GM23338 (cell line): ENCODE data around the gene ANKRD45. TPM values are rescaled to one million over a fixed set of nuclear protein-coding genes. Genes with fewer than 3 reads are reported as not detected.

Experiments
- ATAC-seq: fragments of 200-7000 bp; cut with Tn5 transposase; 3 replicates; pipeline ENCODE4 v1.9.1; 2020
- DNase-seq: peaks from one replicate; pipeline ENCODE4 v3.0.0-alpha.2; 2015; ENCODE audit warnings: low spot score
- H2AFZ ChIP-seq: fragments of 200-600 bp; sonication (generic); 2 replicates; pipeline ENCODE4 v1.8.0; 2016; ENCODE audit warnings: antibody characterized with exemption, mild to moderate bottlenecking, moderate library complexity
- H3F3A ChIP-seq: fragments of 200-600 bp; sonication (generic); replicated peaks from 2 replicates; pipeline ENCODE4 v1.8.0; 2017; ENCODE audit warnings: antibody characterized with exemption, mixed run types, low read depth
- H3K27ac ChIP-seq: fragments of 200-600 bp; sonication (generic); 2 replicates; pipeline ENCODE4 v1.6.1; 2016; ENCODE audit warnings: low read depth
- H3K27me3 ChIP-seq: fragments of 200-600 bp; sonication (generic); 2 replicates; pipeline ENCODE4 v1.8.0; 2016; ENCODE audit warnings: mild to moderate bottlenecking, mixed run types, moderate library complexity; ENCODE audit not compliant: insufficient read depth
- H3K36me3 ChIP-seq: fragments of 200-600 bp; sonication (generic); 2 replicates; pipeline ENCODE4 v1.8.0; 2016; ENCODE audit warnings: mild to moderate bottlenecking; ENCODE audit not compliant: insufficient read depth
- H3K4me1 ChIP-seq: fragments of 200-600 bp; sonication (generic); 2 replicates; pipeline ENCODE4 v1.8.0; 2016; ENCODE audit warnings: mild to moderate bottlenecking, moderate library complexity; ENCODE audit not compliant: insufficient read depth
- H3K4me2 ChIP-seq: fragments of 200-600 bp; sonication (generic); 2 replicates; pipeline ENCODE4 v1.7.1; 2017; ENCODE audit warnings: mixed run types
- H3K4me3 ChIP-seq: fragments of 200-600 bp; sonication (generic); 2 replicates; pipeline ENCODE4 v1.6.1; 2016; ENCODE audit warnings: mixed run types
- H3K79me2 ChIP-seq: fragments of 200-600 bp; sonication (generic); replicated peaks from 2 replicates; pipeline ENCODE4 v1.8.0; 2017; ENCODE audit warnings: mild to moderate bottlenecking; ENCODE audit not compliant: insufficient read depth
- H3K9me2 ChIP-seq: fragments of 200-600 bp; sonication (generic); 2 replicates; pipeline ENCODE4 v1.8.0; 2017; ENCODE audit not compliant: insufficient read depth
- H4K20me1 ChIP-seq: fragments of 200-600 bp; sonication (generic); replicated peaks from 2 replicates; pipeline ENCODE4 v1.8.0; 2017; ENCODE audit warnings: mild to moderate bottlenecking; ENCODE audit not compliant: insufficient read depth
- H3K27ac Mint-ChIP-seq: 2 replicates; pipeline ENCODE4 v1.8.0; 2020; ENCODE audit warnings: inconsistent platforms, mild to moderate bottlenecking, moderate library complexity, mixed read lengths
- H3K27me3 Mint-ChIP-seq: 3 replicates; pipeline ENCODE4 v1.8.0; 2022; ENCODE audit warnings: low read depth, mild to moderate bottlenecking, moderate library complexity, mixed read lengths, inconsistent platforms; ENCODE audit not compliant: insufficient read depth, poor library complexity
- H3K36me3 Mint-ChIP-seq: 3 replicates; pipeline ENCODE4 v1.8.0; 2021; ENCODE audit warnings: low read depth, mild to moderate bottlenecking, inconsistent platforms, moderate library complexity, mixed read lengths
- H3K4me1 Mint-ChIP-seq: 3 replicates; pipeline ENCODE4 v1.8.0; 2020; ENCODE audit warnings: mild to moderate bottlenecking, inconsistent platforms, mixed read lengths
- H3K4me3 Mint-ChIP-seq: 3 replicates; pipeline ENCODE4 v1.8.0; 2021; ENCODE audit warnings: moderate library complexity, mild to moderate bottlenecking, inconsistent platforms, mixed read lengths
- H3K9me3 Mint-ChIP-seq: 3 replicates; pipeline ENCODE4 v1.8.0; 2020; ENCODE audit warnings: moderate library complexity, mild to moderate bottlenecking, inconsistent platforms, mixed read lengths
- CREB1 ChIP-seq: fragments of 250-450 bp; sonication (Bioruptor Pico); IDR thresholded peaks from 2 replicates; pipeline ENCODE4 v1.5.0; 2020; ENCODE audit warnings: low read depth, mild to moderate bottlenecking, moderate library complexity
- CTCF ChIP-seq, 2 experiments: fragments of 200-600 bp in 1 of 2; sonication (generic) in 1 of 2; conservative IDR thresholded peaks; 2 replicates each; pipeline versions ENCODE4 v1.5.1 to v1.6.1; 2016 to 2017; ENCODE audit warnings: antibody characterized with exemption in 2 of 2, low read depth in 2 of 2, mild to moderate bottlenecking in 2 of 2, moderate library complexity in 1 of 2
- ETS1 ChIP-seq: IDR thresholded peaks from 2 replicates; pipeline ENCODE4 v1.6.1; 2016; ENCODE audit warnings: antibody characterized with exemption
- EZH2 ChIP-seq: fragments of 200-600 bp; sonication (generic); IDR thresholded peaks from one replicate; pipeline ENCODE4 v1.8.0; 2017; ENCODE audit warnings: antibody characterized with exemption, mild to moderate bottlenecking, low read depth; ENCODE audit not compliant: unreplicated experiment
- EZH2phosphoT487 ChIP-seq: fragments of 200-600 bp; sonication (generic); IDR thresholded peaks from one replicate; pipeline ENCODE4 v1.8.1; 2018; ENCODE audit warnings: antibody characterized with exemption; ENCODE audit not compliant: unreplicated experiment
- JUNB ChIP-seq: IDR thresholded peaks from one replicate; pipeline ENCODE4 v1.6.1; 2016; ENCODE audit warnings: antibody characterized with exemption; ENCODE audit not compliant: unreplicated experiment
- NANOG ChIP-seq: IDR thresholded peaks from 2 replicates; pipeline ENCODE4 v1.6.1; 2016; ENCODE audit warnings: antibody characterized with exemption, borderline replicate concordance
- POLR2AphosphoS5 ChIP-seq: IDR thresholded peaks from 2 replicates; pipeline ENCODE4 v1.6.1; 2016; ENCODE audit warnings: antibody characterized with exemption, low read depth
- REST ChIP-seq: IDR thresholded peaks from one replicate; pipeline ENCODE4 v1.6.1; 2018; ENCODE audit warnings: antibody characterized with exemption; ENCODE audit not compliant: unreplicated experiment
- STAT1 ChIP-seq: IDR thresholded peaks from one replicate; pipeline ENCODE4 v1.6.1; 2016; ENCODE audit warnings: antibody characterized with exemption; ENCODE audit not compliant: unreplicated experiment
- ZNF114 ChIP-seq: fragments of 250-450 bp; sonication (Bioruptor Pico); IDR thresholded peaks from 2 replicates; pipeline ENCODE4 v1.5.0; 2020; ENCODE audit warnings: mild to moderate bottlenecking, moderate library complexity
- ZNF331 ChIP-seq: fragments of 250-450 bp; sonication (Bioruptor Pico); IDR thresholded peaks from 2 replicates; pipeline ENCODE4 v1.5.0; 2020; ENCODE audit warnings: low read depth, mild to moderate bottlenecking, moderate library complexity
- ZNF462 ChIP-seq: fragments of 250-450 bp; sonication (Bioruptor Pico); IDR thresholded peaks from 2 replicates; pipeline ENCODE4 v1.5.0; 2020; ENCODE audit warnings: mild to moderate bottlenecking, moderate library complexity
- polyA plus RNA-seq: library from polyadenylated mRNA; unstranded; fragments of >200 nt; fragmentation: Nextera tagmentation; extraction: Ambion mirVana; gene quantifications from 2 replicates; pipeline ENCODE4 v1.2.1, GENCODE V29; 2016
- total RNA-seq: library from RNA; depleted of rRNA; stranded (reverse); fragments of >200 nt; shearing (Covaris generic); gene quantifications from 2 replicates; pipeline ENCODE4 v1.2.3, GENCODE V29; 2014

Gene ANKRD45
- total and polyA plus RNA-seq, 2 experiments from 2014 or later, result 1.5 to 2.3 TPM

GRCh38 chr1:173693238-173693637, 23.6 kb upstream of the ANKRD45 start:
- Histone ChIP-seq H3K27ac (no peak overlapping the region), H3K4me3 (no peak overlapping the region)
- no peaks in the 10 kb centered on the region; the same call in 2 of the 3 replicates for H3K36me3 Mint-ChIP-seq

More at GRCh38 chr1:173693238-173693637, 23.6 kb upstream of the ANKRD45 start:
- Mint-ChIP-seq H3K4me3 (no peak overlapping the region), H3K9me3 (peaks cover 20% of the 10 kb centered on the region), H3K27me3 (peaks cover 5% of the 10 kb centered on the region), H3K4me1 (peaks cover 18% of the 10 kb centered on the region), H3K27ac (no peak overlapping the region)
- Histone ChIP-seq H3K9me2 (no peaks in the 10 kb centered on the region), H3K4me1 (peaks cover 8% of the 10 kb centered on the region), H3K36me3 (0 out of 2 replicates have a peak, but pooled peaks cover 7% of the 10 kb centered on the region), H4K20me1 (no peaks in the 10 kb centered on the region), H3K27me3 (no peaks in the 10 kb centered on the region), H2AFZ (no peak overlapping the region), H3K4me2 (no peak overlapping the region), H3F3A (no peaks in the 10 kb centered on the region), H3K79me2 (no peaks in the 10 kb centered on the region)
- TF ChIP-seq EZH2phosphoT487 (no peak), REST (no peak), STAT1 (no peak), POLR2AphosphoS5 (no peak), ZNF462 (CRISPR knock-in tag) (no peak), ZNF331 (no peak), EZH2 (no peak), CTCF (conservative IDR thresholded peaks at IDR 0.05; ENCODE audit: low read depth in 2 of 2) (no peak), NANOG (no peak), JUNB (no peak), CREB1 (no peak), ZNF114 (CRISPR knock-in tag) (no peak), ETS1 (no peak)
- ATAC-seq, result no peak
- no peak for DNase-seq
